Lower leg skin (tissue), 3 donors: ENCODE measurements around the gene SEMA3D.

Experiments
- CTCF ChIP-seq, 3 donors: fragments of 450-650 bp; IDR thresholded peaks; one replicate each; pipeline ENCODE4 v1.5.1; 2016; ENCODE audit warnings: antibody characterized with exemption in 3 of 3, mild to moderate bottlenecking in 3 of 3, moderate library complexity in 2 of 3
- POLR2A ChIP-seq, 2 donors: fragments of 450-650 bp; IDR thresholded peaks; one replicate each; pipeline ENCODE4 v1.6.1; 2016 to 2017; ENCODE audit warnings: antibody characterized with exemption in 2 of 2, mild to moderate bottlenecking in 1 of 2, moderate library complexity in 1 of 2

GRCh38 chr7:84948634-84949033 is 238.2 kb downstream of the SEMA3D start:
- TF ChIP-seq POLR2A (IDR thresholded peaks at IDR 0.05) (no peak), CTCF (IDR thresholded peaks at IDR 0.05) (no peak)
